ENCODE data around the gene IER2.
"Not testable (repeated sequence)": the region's sequence is repeated elsewhere in the genome, so short reads cannot be mapped to it uniquely, and the experiment has no call there.

The IER2 gene

GRCh38 chr19:13198634-13199033 lies 48.4 kb downstream of the IER2 start:
- DNase-seq (ENCODE audit: low spot score), result no peak

DNA sequence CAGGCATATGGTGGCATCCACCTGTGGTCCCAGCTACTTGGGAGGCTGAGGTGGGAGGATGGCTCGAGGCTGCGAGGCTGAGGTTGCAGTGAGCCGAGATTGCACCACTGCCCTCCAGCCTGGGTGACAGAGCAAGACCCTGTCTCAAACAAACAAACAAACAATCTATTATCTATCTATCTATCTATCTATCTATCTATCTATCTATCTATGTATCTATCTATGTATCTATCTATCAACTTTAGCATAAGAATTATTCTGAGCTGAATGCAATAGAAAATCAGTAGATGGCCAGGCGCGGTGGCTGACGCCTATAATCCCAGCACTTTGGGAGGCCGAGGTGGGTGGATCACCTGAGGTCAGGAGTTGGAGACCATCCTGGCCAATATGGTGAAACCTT lies 51.9 kb downstream of the IER2 start:
- DNase-seq (ENCODE audit: low spot score), result not testable (repeated sequence)
